HepG2 (cell line): ENCODE measurements around the gene ENTPD2. TPM values are rescaled to one million over a fixed set of nuclear protein-coding genes. Genes with fewer than 3 reads are reported as not detected.

ENCODE experiments used
- CCAR2 ChIP-seq: fragments of 200-400 bp; formaldehyde crosslinking; optimal IDR thresholded peaks from 2 replicates; pipeline ENCODE3; 2018; ENCODE audit warnings: low read depth, mild to moderate bottlenecking, low read length, moderate library complexity
- CEBPG ChIP-seq: IDR thresholded peaks from 2 replicates; pipeline ENCODE4 v1.6.1; 2016
- DNMT1 ChIP-seq: sonication (generic); formaldehyde crosslinking; IDR thresholded peaks from 2 replicates; pipeline ENCODE4 v1.5.1; 2020; ENCODE audit warnings: mild to moderate bottlenecking, missing genetic modification reagents
- EHMT2 ChIP-seq: fragments of 200-600 bp; sonication (generic); IDR thresholded peaks from 2 replicates; pipeline ENCODE4 v1.7.0; 2017; ENCODE audit warnings: antibody characterized with exemption, low read depth, low read length, borderline replicate concordance
- ERF ChIP-seq: IDR thresholded peaks from 2 replicates; pipeline ENCODE4 v1.6.1; 2018; ENCODE audit warnings: missing biosample characterization, missing genetic modification reagents
- FIP1L1 ChIP-seq: fragments of 200-400 bp; formaldehyde crosslinking; IDR thresholded peaks from 2 replicates; pipeline ENCODE4 v1.6.1; 2018; ENCODE audit warnings: low read depth, mild to moderate bottlenecking, low read length, moderate library complexity, borderline replicate concordance; ENCODE audit not compliant: insufficient read depth
- KDM5B ChIP-seq: sonication (generic); formaldehyde crosslinking; IDR thresholded peaks from 2 replicates; pipeline ENCODE4 v1.4.0; 2020; ENCODE audit warnings: missing genetic modification reagents, mild to moderate bottlenecking, borderline replicate concordance
- KLF12 ChIP-seq: sonication (generic); formaldehyde crosslinking; IDR thresholded peaks from 2 replicates; pipeline ENCODE4 v1.4.0; 2020; ENCODE audit warnings: missing genetic modification reagents, borderline replicate concordance
- MXI1 ChIP-seq: IDR thresholded peaks from 3 replicates; pipeline ENCODE4 v1.6.1; 2012; ENCODE audit warnings: low read depth, low read length, inconsistent platforms, borderline replicate concordance
- SCMH1 ChIP-seq: sonication (generic); formaldehyde crosslinking; IDR thresholded peaks from 2 replicates; pipeline ENCODE4 v1.9.0; 2021; ENCODE audit warnings: missing genetic modification reagents, mild to moderate bottlenecking, borderline replicate concordance
- YEATS4 ChIP-seq: sonication (generic); formaldehyde crosslinking; IDR thresholded peaks from 2 replicates; pipeline ENCODE4 v1.4.0; 2020; ENCODE audit warnings: missing genetic modification reagents, borderline replicate concordance
- ZBTB1 ChIP-seq: sonication (generic); formaldehyde crosslinking; IDR thresholded peaks from 2 replicates; pipeline ENCODE4 v1.4.0; 2020; ENCODE audit warnings: missing genetic modification reagents, borderline replicate concordance
- ZFX ChIP-seq: sonication (generic); formaldehyde crosslinking; IDR thresholded peaks from 2 replicates; pipeline ENCODE4 v1.4.0; 2020; ENCODE audit warnings: mild to moderate bottlenecking, low read depth, missing genetic modification reagents, moderate library complexity
- ZIK1 ChIP-seq: sonication (generic); formaldehyde crosslinking; IDR thresholded peaks from 2 replicates; pipeline ENCODE4 v1.5.0; 2020; ENCODE audit warnings: mild to moderate bottlenecking, low read depth, missing genetic modification reagents, borderline replicate concordance
- ZMAT3 ChIP-seq: sonication (generic); formaldehyde crosslinking; conservative IDR thresholded peaks from 2 replicates; pipeline ENCODE4 v1.7.0; 2021; ENCODE audit warnings: missing genetic modification reagents
- ZNF160 ChIP-seq: sonication (generic); formaldehyde crosslinking; IDR thresholded peaks from 2 replicates; pipeline ENCODE4 v1.8.0; 2022; ENCODE audit warnings: mild to moderate bottlenecking, inconsistent platforms, missing genetic modification reagents
- ZNF205 ChIP-seq: IDR thresholded peaks from 2 replicates; pipeline ENCODE4 v1.6.1; 2018; ENCODE audit warnings: missing biosample characterization, missing genetic modification reagents
- ZNF557 ChIP-seq: sonication (generic); formaldehyde crosslinking; IDR thresholded peaks from 2 replicates; pipeline ENCODE4 v1.4.0; 2020; ENCODE audit warnings: missing genetic modification reagents
- polyA plus RNA-seq, 8 experiments: library from polyadenylated mRNA; depleted of rRNA in 3 of 8; stranded (reverse) in 7 of 8; unstranded in 1 of 8; fragments of >200 nt; fragmentation: Illumina TruSeq in 4 of 8; extraction: Trizol in 4 of 8; gene quantifications; 2 replicates each; pipeline versions ENCODE4 v1.2.1 to v1.2.3, GENCODE V29; 2011 to 2016; ENCODE audit warnings: low read depth in 4 of 8, missing spikeins in 1 of 8, mixed read lengths in 1 of 8; ENCODE audit not compliant: insufficient read depth in 1 of 8
- total RNA-seq, 5 experiments: library from RNA; depleted of rRNA; stranded (reverse); fragments of >200 nt; fragmentation: Illumina TruSeq; extraction: Trizol; gene quantifications; 2 replicates each; pipeline ENCODE4 v1.2.3, GENCODE V29; 2016; ENCODE audit warnings: low read depth in 1 of 5
- TF ChIP-seq, protein P1 (sequence below): sonication (generic); formaldehyde crosslinking; IDR thresholded peaks from 2 replicates; pipeline ENCODE4 v1.5.0; 2020; ENCODE audit warnings: missing genetic modification reagents
- TF ChIP-seq, protein P2 (sequence below): sonication (generic); formaldehyde crosslinking; IDR thresholded peaks from 2 replicates; pipeline ENCODE4 v1.4.0; 2020; ENCODE audit warnings: missing genetic modification reagents
- TF ChIP-seq, protein P3 (sequence below): sonication (generic); formaldehyde crosslinking; conservative IDR thresholded peaks from 2 replicates; pipeline ENCODE4 v1.4.0; 2020; ENCODE audit warnings: missing genetic modification reagents
- TF ChIP-seq, protein P4 (sequence below): sonication (generic); formaldehyde crosslinking; IDR thresholded peaks from 2 replicates; pipeline ENCODE4 v1.5.1; 2020; ENCODE audit warnings: mild to moderate bottlenecking, missing genetic modification reagents, borderline replicate concordance

The ENTPD2 gene
- total and polyA plus RNA-seq, 2 of the 13 experiments (the other 11 are each of a cell fraction or from before 2014, with no cell fraction given), result 0.95 to 3.2 TPM

DNA sequence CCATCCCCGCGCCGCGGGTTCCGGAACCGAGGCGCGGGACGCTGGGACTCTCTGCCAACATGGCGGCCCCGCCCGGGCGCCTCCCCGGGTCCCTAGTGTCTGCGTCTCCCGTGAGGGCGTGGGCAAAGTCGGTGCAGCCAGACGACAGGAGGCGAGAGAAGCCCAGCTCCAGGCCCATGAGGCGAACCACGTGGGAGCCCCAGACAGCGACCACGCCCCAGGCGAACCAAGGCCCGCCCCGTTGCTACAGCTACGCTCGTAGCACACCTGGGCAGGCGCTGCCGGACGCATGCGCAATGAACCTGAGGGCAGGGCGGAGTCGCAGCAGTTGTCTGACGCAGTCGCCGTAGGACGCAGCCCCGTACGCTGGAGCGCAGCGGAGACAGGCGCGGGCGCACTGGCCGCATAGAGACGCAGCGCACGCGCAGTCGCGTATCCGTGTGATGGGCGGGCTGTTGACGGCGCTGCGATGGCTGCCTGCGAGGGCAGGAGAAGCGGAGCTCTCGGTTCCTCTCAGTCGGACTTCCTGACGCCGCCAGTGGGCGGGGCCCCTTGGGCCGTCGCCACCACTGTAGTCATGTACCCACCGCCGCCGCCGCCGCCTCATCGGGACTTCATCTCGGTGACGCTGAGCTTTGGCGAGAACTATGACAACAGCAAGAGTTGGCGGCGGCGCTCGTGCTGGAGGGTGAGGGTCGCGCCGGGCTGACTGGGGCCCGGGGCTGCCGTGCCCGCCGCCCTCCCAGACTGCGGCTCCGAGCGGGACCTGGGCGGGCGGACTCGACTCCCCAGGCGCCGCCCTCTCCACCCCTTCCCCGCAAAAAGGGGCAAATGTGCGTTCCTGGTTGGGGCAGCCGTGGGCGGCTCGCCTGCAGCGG, 32.9 kb upstream of the ENTPD2 start, which contains the start of gene MAN1B1 (continued):
- TF ChIP-seq ZFX (CRISPR knock-in tag), result peak; percentile 72
- TF ChIP-seq DNMT1 (CRISPR knock-in tag), result no peak
- TF ChIP-seq CEBPG, result peak; percentile 10; the same call in 1 of the 2 replicates
- TF ChIP-seq FIP1L1, result no peak
- no peak for TF ChIP-seq EHMT2
- peak; percentile 81 for TF ChIP-seq YEATS4 (CRISPR knock-in tag)
- TF ChIP-seq ZMAT3, result peak; percentile 79
- TF ChIP-seq, protein P1, sequence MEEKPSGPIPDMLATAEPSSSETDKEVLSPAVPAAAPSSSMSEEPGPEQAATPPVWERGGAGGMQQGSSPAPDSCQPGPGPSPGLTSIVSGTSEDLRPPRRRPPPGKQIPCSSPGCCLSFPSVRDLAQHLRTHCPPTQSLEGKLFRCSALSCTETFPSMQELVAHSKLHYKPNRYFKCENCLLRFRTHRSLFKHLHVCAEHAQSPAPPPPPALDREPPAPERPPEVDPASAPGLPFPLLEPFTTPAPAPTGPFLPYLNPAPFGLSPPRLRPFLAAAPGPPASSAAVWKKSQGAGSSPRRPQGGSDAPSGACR (CRISPR knock-in tag), result no peak; the same call in 1 of the 2 replicates
- TF ChIP-seq ZNF557 (CRISPR knock-in tag), result no peak
- TF ChIP-seq SCMH1 (CRISPR knock-in tag), result no peak
- TF ChIP-seq KLF12 (CRISPR knock-in tag), result 0 out of 2 replicates have a peak, but pooled peaks have one; percentile 27
- TF ChIP-seq, protein P2, sequence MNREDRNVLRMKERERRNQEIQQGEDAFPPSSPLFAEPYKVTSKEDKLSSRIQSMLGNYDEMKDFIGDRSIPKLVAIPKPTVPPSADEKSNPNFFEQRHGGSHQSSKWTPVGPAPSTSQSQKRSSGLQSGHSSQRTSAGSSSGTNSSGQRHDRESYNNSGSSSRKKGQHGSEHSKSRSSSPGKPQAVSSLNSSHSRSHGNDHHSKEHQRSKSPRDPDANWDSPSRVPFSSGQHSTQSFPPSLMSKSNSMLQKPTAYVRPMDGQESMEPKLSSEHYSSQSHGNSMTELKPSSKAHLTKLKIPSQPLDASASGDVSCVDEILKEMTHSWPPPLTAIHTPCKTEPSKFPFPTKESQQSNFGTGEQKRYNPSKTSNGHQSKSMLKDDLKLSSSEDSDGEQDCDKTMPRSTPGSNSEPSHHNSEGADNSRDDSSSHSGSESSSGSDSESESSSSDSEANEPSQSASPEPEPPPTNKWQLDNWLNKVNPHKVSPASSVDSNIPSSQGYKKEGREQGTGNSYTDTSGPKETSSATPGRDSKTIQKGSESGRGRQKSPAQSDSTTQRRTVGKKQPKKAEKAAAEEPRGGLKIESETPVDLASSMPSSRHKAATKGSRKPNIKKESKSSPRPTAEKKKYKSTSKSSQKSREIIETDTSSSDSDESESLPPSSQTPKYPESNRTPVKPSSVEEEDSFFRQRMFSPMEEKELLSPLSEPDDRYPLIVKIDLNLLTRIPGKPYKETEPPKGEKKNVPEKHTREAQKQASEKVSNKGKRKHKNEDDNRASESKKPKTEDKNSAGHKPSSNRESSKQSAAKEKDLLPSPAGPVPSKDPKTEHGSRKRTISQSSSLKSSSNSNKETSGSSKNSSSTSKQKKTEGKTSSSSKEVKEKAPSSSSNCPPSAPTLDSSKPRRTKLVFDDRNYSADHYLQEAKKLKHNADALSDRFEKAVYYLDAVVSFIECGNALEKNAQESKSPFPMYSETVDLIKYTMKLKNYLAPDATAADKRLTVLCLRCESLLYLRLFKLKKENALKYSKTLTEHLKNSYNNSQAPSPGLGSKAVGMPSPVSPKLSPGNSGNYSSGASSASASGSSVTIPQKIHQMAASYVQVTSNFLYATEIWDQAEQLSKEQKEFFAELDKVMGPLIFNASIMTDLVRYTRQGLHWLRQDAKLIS (CRISPR knock-in tag), result no peak
- peak; percentile 55; the same call in 1 of the 2 replicates for TF ChIP-seq ZIK1 (CRISPR knock-in tag)
- peak; percentile 89 for TF ChIP-seq ERF
- TF ChIP-seq, protein P3, sequence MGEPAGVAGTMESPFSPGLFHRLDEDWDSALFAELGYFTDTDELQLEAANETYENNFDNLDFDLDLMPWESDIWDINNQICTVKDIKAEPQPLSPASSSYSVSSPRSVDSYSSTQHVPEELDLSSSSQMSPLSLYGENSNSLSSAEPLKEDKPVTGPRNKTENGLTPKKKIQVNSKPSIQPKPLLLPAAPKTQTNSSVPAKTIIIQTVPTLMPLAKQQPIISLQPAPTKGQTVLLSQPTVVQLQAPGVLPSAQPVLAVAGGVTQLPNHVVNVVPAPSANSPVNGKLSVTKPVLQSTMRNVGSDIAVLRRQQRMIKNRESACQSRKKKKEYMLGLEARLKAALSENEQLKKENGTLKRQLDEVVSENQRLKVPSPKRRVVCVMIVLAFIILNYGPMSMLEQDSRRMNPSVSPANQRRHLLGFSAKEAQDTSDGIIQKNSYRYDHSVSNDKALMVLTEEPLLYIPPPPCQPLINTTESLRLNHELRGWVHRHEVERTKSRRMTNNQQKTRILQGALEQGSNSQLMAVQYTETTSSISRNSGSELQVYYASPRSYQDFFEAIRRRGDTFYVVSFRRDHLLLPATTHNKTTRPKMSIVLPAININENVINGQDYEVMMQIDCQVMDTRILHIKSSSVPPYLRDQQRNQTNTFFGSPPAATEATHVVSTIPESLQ (CRISPR knock-in tag), result no peak
- TF ChIP-seq ZNF205 (CRISPR knock-in tag), result no peak
- TF ChIP-seq ZNF160 (CRISPR knock-in tag), result no peak
- no peak for TF ChIP-seq ZBTB1
- peak; percentile 41; the same call in 1 of the 2 replicates for TF ChIP-seq KDM5B
- no peak for TF ChIP-seq CCAR2
- TF ChIP-seq, protein P4, sequence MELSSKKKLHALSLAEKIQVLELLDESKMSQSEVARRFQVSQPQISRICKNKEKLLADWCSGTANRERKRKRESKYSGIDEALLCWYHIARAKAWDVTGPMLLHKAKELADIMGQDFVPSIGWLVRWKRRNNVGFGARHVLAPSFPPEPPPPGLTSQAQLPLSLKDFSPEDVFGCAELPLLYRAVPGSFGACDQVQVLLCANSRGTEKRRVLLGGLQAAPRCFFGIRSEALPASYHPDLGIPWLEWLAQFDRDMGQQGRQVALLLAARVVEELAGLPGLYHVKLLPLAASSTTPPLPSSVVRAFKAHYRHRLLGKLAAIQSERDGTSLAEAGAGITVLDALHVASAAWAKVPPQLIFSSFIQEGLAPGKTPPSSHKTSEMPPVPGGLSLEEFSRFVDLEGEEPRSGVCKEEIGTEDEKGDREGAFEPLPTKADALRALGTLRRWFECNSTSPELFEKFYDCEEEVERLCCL (CRISPR knock-in tag), result no peak
- peak; percentile 100 for TF ChIP-seq MXI1
